Naive thymus-derived CD8-positive, alpha-beta T cell (primary cell): ENCODE measurements around the gene MARCHF10. TPM values are rescaled to one million over a fixed set of nuclear protein-coding genes. Genes with fewer than 3 reads are reported as not detected.
A peak's percentile ranks its signal among the peaks of the same experiment; 100 is the strongest.

Experiments used
- ATAC-seq, 2 donors: fragments of 150-1000 bp; cut with Tn5 transposase in 1 of 2; sonication (Bioruptor Pico), chemical (Tn5 transposase) in 1 of 2; 1 replicate in 1 of 2; 2 replicates in 1 of 2; pipeline ENCODE4 v1.10.0; 2021; ENCODE audit warnings: mild to moderate bottlenecking in 2 of 2, moderate library complexity in 2 of 2
- POLR2A ChIA-PET: fragments of 350-600 bp; sonication (Branson Sonifier 250); formaldehyde crosslinking; loops from one replicate; lab custom pipeline; 2021; ENCODE audit warnings: antibody characterized with exemption; lab: Charles Lee
- DNase-seq, 10 donors: peaks; one replicate each; pipeline versions ENCODE4 v3.0.0 to v3.0.0-alpha.2; 2020 to 2022
- H3K27ac Mint-ChIP-seq, 10 donors: one replicate each; pipeline ENCODE4 v1.8.0; 2020 to 2022; ENCODE audit warnings: mild to moderate bottlenecking in 10 of 10, mixed read lengths in 10 of 10, moderate library complexity in 4 of 10, inconsistent platforms in 1 of 10
- H3K27me3 Mint-ChIP-seq, 5 donors: one replicate each; pipeline ENCODE4 v1.8.0; 2021 to 2022; ENCODE audit warnings: mixed read lengths in 5 of 5
- H3K36me3 Mint-ChIP-seq, 3 donors: one replicate each; pipeline ENCODE4 v1.8.0; 2020 to 2022; ENCODE audit warnings: mixed read lengths in 3 of 3, mild to moderate bottlenecking in 2 of 3, inconsistent platforms in 1 of 3
- H3K4me1 Mint-ChIP-seq, 4 donors: one replicate each; pipeline ENCODE4 v1.8.0; 2021 to 2022; ENCODE audit warnings: mixed read lengths in 4 of 4
- H3K4me3 Mint-ChIP-seq, 10 donors: one replicate each; pipeline ENCODE4 v1.8.0; 2020 to 2022; ENCODE audit warnings: mild to moderate bottlenecking in 10 of 10, mixed read lengths in 10 of 10, moderate library complexity in 6 of 10, inconsistent platforms in 1 of 10
- H3K9me3 Mint-ChIP-seq, 9 donors: one replicate each; pipeline ENCODE4 v1.8.0; 2020 to 2022; ENCODE audit warnings: mixed read lengths in 9 of 9, mild to moderate bottlenecking in 3 of 9, inconsistent platforms in 1 of 9, moderate library complexity in 1 of 9
- polyA plus RNA-seq, 3 donors: library from polyadenylated mRNA; unstranded; fragments of 300-500 nt; fragmentation: Illumina TruSeq; gene quantifications; one replicate each; pipeline ENCODE4 v1.2.3, GENCODE V29; 2021
- total RNA-seq, 8 experiments: library from RNA in 2 of 8; stranded (reverse) in 2 of 8; gene quantifications; one replicate each; pipeline ENCODE4 v1.2.3 and lab custom pipeline; 2021 to 2026

The MARCHF10 gene
- total and polyA plus RNA-seq, 5 experiments from 2014 or later: 0.42 to 1.7 (median 0.69) TPM

DNA sequence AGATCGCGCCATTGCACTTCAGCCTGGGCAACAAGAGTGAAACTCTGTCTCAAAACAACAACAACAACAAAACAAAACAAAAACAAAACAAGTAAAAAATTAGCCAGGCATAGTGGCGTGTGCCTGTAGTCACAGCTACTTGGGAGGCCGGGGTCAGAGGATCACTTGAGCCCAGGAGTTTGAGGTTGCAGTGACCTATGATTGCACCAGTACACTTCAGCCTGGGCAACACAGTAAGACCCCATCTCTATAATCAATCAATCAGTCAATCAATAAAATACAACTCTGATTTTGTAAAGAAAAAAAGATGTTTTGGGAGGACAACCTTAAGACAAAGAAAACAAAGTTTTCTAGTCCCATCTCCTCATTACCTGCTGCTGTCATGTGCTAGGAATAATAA lies 51.9 kb downstream of the MARCHF10 start:
- no peak overlapping the region for H3K4me3 Mint-ChIP-seq

DNA sequence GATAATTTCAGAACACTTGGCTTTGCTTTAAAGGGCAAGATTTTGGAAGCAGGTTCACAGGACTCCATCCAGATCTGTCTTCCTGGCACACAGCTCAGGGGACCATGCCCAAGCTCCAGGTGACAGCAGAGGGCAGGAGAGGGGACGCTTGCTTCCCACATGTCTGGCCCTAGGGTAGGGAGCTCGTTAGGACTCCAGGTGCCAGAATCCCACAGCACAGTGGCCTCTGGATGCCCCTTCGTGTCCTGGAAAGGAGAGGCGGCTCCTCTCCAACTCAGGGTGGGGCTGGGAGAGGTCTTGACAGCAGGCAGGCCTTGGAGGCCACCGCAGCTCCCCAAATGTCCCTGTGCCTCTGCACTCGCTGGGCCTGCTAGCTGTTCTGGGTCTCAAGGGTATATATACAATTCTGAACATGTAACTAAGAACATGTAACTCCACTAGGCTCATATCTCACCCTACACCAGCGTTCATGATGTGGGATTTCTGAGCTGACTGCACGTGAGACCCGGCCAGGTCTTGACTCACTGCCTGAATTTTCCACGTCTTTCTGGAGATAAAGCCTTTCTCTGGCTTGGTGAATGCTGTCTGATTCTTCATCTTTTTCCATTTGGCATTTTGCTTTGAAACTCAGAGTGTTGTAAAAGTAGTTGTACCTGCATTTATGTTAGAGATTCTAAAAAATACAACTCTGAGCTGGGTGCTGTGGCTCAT lies 52.8 kb downstream of the MARCHF10 start:
- Mint-ChIP-seq H3K4me1 (peaks cover 0 to 2% (median 0%) of the 10 kb centered on the region in 4 donors), H3K4me3 (no peak overlapping the region)

More for the DNA sequence above, 51.9 kb downstream of the MARCHF10 start:
- ATAC-seq (no peak), DNase-seq (no peak)
- no peak overlapping the region for H3K27ac Mint-ChIP-seq
- H3K4me1 Mint-ChIP-seq: peaks cover 0 to 2% (median 0%) of the 10 kb centered on the region in 4 donors
- H3K9me3 Mint-ChIP-seq: no peaks in the 10 kb centered on the region
- peaks cover 0 to 8% (median 0%) of the 10 kb centered on the region in 5 donors for H3K27me3 Mint-ChIP-seq
- H3K36me3 Mint-ChIP-seq: no peaks in the 10 kb centered on the region
- POLR2A ChIA-PET: no interaction called here

DNA sequence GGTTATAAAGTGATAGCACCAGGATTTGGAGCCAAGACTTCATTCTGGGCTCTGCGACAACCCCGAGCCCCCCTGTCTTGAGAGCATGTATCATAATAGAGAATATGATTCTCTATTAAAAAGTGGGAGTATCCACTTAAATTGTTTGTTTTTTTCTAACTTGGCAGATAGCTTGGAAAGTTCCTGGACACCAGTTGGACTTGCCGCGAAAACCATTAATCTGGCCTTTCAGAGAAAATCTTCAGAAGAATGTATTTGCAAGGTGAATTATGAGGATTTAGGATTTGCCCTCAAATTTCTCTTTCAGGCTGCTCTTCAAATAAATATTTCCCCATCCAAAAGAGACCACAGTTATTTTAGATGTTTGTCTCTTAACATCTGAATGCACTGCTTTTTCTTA lies 53.5 kb downstream of the MARCHF10 start:
- ATAC-seq (no peak), DNase-seq (no peak)
- no peak overlapping the region for H3K4me3 Mint-ChIP-seq
- H3K4me1 Mint-ChIP-seq: peaks cover 0 to 2% (median 0%) of the 10 kb centered on the region in 4 donors
- POLR2A ChIA-PET: no interaction called here
- no peaks in the 10 kb centered on the region for H3K27me3 Mint-ChIP-seq
- peaks cover 0 to 1% (median 0%) of the 10 kb centered on the region in 9 donors for H3K9me3 Mint-ChIP-seq
- no peak overlapping the region for H3K27ac Mint-ChIP-seq
- H3K36me3 Mint-ChIP-seq: no peaks in the 10 kb centered on the region

More for the DNA sequence above, 52.8 kb downstream of the MARCHF10 start:
- H3K27ac Mint-ChIP-seq: peak overlapping the region in 1 of 10 donors; percentile 27
- DNase-seq (no peak), ATAC-seq (no peak)
- peaks cover 0 to 5% (median 0%) of the 10 kb centered on the region in 5 donors for H3K27me3 Mint-ChIP-seq
- H3K36me3 Mint-ChIP-seq: no peaks in the 10 kb centered on the region
- H3K9me3 Mint-ChIP-seq: no peaks in the 10 kb centered on the region
- POLR2A ChIA-PET: no interaction called here

GRCh38 chr17:62753562-62753961 lies 54.6 kb downstream of the MARCHF10 start:
- peaks cover 0 to 2% (median 0%) of the 10 kb centered on the region in 4 donors for H3K4me1 Mint-ChIP-seq
- H3K9me3 Mint-ChIP-seq: peaks cover 0 to 3% (median 0%) of the 10 kb centered on the region in 9 donors
- no peaks in the 10 kb centered on the region for H3K36me3 Mint-ChIP-seq
- no peaks in the 10 kb centered on the region for H3K27me3 Mint-ChIP-seq
- POLR2A ChIA-PET: no interaction called here
- no peak for DNase-seq
- no peak for ATAC-seq
- no peak overlapping the region for H3K27ac Mint-ChIP-seq
- H3K4me3 Mint-ChIP-seq: no peak overlapping the region

- H3K27ac Mint-ChIP-seq: no peak overlapping the region
- peaks cover 0 to 3% (median 0%) of the 10 kb centered on the region in 9 donors for H3K9me3 Mint-ChIP-seq
- no peaks in the 10 kb centered on the region for H3K36me3 Mint-ChIP-seq
- no peak overlapping the region for H3K4me3 Mint-ChIP-seq
- DNase-seq: no peak
- H3K27me3 Mint-ChIP-seq: peaks cover 0 to 3% (median 0%) of the 10 kb centered on the region in 5 donors
- no peak for ATAC-seq
- H3K4me1 Mint-ChIP-seq: peaks cover 0 to 2% (median 0%) of the 10 kb centered on the region in 4 donors
- POLR2A ChIA-PET: no interaction called here
These were observed 56.9 kb downstream of the MARCHF10 start for GRCh38 chr17:62751060-62751691.

GRCh38 chr17:62750631-62751051 lies 57.5 kb downstream of the MARCHF10 start:
- no peak for ATAC-seq
- peaks cover 0 to 8% (median 0%) of the 10 kb centered on the region in 5 donors for H3K27me3 Mint-ChIP-seq
- POLR2A ChIA-PET: no interaction called here
- DNase-seq: no peak
- peaks cover 0 to 2% (median 0%) of the 10 kb centered on the region in 4 donors for H3K4me1 Mint-ChIP-seq
- peaks cover 0 to 3% (median 0%) of the 10 kb centered on the region in 9 donors for H3K9me3 Mint-ChIP-seq
- no peaks in the 10 kb centered on the region for H3K36me3 Mint-ChIP-seq
- no peak overlapping the region for H3K4me3 Mint-ChIP-seq
- no peak overlapping the region for H3K27ac Mint-ChIP-seq

GRCh38 chr17:62749926-62750325 lies 58.2 kb downstream of the MARCHF10 start:
- POLR2A ChIA-PET: no interaction called here
- Mint-ChIP-seq H3K36me3 (no peaks in the 10 kb centered on the region), H3K27ac (no peak overlapping the region), H3K9me3 (peaks cover 0 to 3% (median 0%) of the 10 kb centered on the region in 9 donors), H3K27me3 (peaks cover 0 to 11% (median 0%) of the 10 kb centered on the region in 5 donors), H3K4me3 (no peak overlapping the region), H3K4me1 (peaks cover 0 to 2% (median 0%) of the 10 kb centered on the region in 4 donors)
- DNase-seq: no peak
- ATAC-seq: no peak

- peaks cover 0 to 3% (median 0%) of the 10 kb centered on the region in 9 donors for H3K9me3 Mint-ChIP-seq
- H3K4me1 Mint-ChIP-seq: no peaks in the 10 kb centered on the region
- H3K4me3 Mint-ChIP-seq: no peak overlapping the region
- no peak overlapping the region for H3K27ac Mint-ChIP-seq
- H3K27me3 Mint-ChIP-seq: peaks cover 0 to 11% (median 2%) of the 10 kb centered on the region in 5 donors
- ATAC-seq (no peak), DNase-seq (no peak)
- POLR2A ChIA-PET: no interaction called here
- H3K36me3 Mint-ChIP-seq: no peaks in the 10 kb centered on the region
These were observed 61.2 kb downstream of the MARCHF10 start for GRCh38 chr17:62746941-62747340.

DNA sequence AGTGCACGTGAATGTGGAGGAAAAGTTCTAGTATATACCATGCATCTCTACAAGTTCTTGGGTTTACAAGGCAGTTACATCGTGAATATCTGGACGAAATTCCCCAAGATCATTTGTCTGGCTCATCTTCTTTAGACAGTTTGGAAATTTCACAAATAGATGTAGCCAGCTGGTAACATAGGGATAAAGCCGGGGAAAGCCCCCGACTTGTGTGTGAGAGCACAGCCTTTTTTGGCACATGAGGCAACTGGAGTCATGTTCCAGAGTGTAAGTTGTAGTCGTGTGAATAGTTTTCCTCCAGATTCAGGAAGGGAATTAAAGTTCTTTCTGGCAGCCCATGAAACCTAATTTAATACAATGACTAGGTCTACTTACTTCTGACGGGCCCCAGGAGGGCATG lies 62.3 kb downstream of the MARCHF10 start:
- Mint-ChIP-seq H3K4me1 (no peaks in the 10 kb centered on the region), H3K27me3 (peaks cover 0 to 11% (median 2%) of the 10 kb centered on the region in 5 donors), H3K9me3 (peaks cover 0 to 3% (median 0%) of the 10 kb centered on the region in 9 donors), H3K4me3 (no peak overlapping the region), H3K27ac (no peak overlapping the region), H3K36me3 (no peaks in the 10 kb centered on the region)
- POLR2A ChIA-PET: no interaction called here
- ATAC-seq (no peak), DNase-seq (no peak)

DNA sequence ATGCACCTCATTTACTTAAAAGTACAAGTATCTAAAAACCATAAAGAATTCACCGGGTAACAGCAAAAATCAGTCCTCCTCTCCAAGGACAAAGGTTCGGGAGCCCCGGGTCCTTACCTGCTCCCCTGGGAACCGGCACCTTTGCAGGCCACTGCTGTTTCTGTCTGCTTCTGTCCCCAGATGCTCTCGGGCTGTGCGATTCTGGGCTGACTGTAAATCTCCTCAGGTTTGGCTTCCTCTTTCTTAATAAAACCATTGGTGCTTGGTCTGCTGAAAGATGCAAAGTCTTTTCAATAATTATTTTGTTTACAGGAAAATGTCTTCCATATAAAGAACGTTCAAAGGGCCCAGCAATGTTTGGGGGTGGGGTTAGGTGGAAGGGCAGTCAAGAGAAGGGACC lies 63.9 kb downstream of the MARCHF10 start:
- no peak overlapping the region for H3K4me3 Mint-ChIP-seq
- ATAC-seq: no peak
- peaks cover 0 to 2% (median 0%) of the 10 kb centered on the region in 9 donors for H3K9me3 Mint-ChIP-seq
- no peak overlapping the region for H3K27ac Mint-ChIP-seq
- DNase-seq: no peak
- no peaks in the 10 kb centered on the region for H3K4me1 Mint-ChIP-seq
- no peaks in the 10 kb centered on the region for H3K36me3 Mint-ChIP-seq
- POLR2A ChIA-PET: no interaction called here
- H3K27me3 Mint-ChIP-seq: peaks cover 0 to 11% (median 2%) of the 10 kb centered on the region in 5 donors

DNA sequence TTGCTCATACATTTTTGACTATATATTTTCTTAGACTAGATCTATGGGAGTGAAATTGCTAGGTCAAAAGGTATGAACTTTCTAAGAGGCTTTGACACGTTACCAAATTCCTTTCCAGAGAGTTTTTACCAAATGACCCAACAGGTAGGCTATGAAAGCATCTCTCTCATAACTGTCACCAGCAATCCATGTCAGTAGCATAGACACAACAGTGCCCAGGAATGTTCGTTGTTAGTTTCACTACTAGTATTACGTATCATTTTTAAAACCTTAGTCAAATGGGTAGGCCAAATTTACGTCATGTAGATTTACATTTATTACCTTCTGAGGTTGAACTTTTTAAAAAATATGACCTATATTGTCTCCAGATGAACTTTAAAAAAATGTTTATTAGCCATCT lies 66.8 kb downstream of the MARCHF10 start:
- ATAC-seq: no peak
- Mint-ChIP-seq H3K36me3 (no peaks in the 10 kb centered on the region), H3K4me1 (no peaks in the 10 kb centered on the region), H3K27ac (no peak overlapping the region), H3K9me3 (no peaks in the 10 kb centered on the region), H3K4me3 (no peak overlapping the region), H3K27me3 (peaks cover 0 to 9% (median 2%) of the 10 kb centered on the region in 5 donors)
- POLR2A ChIA-PET: no interaction called here
- no peak for DNase-seq

GRCh38 chr17:62739645-62740388 lies 68.3 kb downstream of the MARCHF10 start:
- POLR2A ChIA-PET: interaction anchor here (0.6 kb wide), 2 partner anchors 126 to 131 kb away, joined by 3 to 5 read pairs; no protein-coding TSS in a partner anchor
- H3K27me3 Mint-ChIP-seq: peaks cover 0 to 2% (median 0%) of the 10 kb centered on the region in 5 donors
- DNase-seq (no peak), ATAC-seq (no peak)
- no peaks in the 10 kb centered on the region for H3K4me1 Mint-ChIP-seq
- peak overlapping the region in 1 of 10 donors; percentile 34 for H3K27ac Mint-ChIP-seq
- peak overlapping the region in 1 of 10 donors; percentile 2 for H3K4me3 Mint-ChIP-seq
- no peaks in the 10 kb centered on the region for H3K36me3 Mint-ChIP-seq
- H3K9me3 Mint-ChIP-seq: no peaks in the 10 kb centered on the region
